T-helper 1 cell treated with Interleukin-12 subunit alpha and Interleukin-12 subunit beta and Interleukin-4 antibody, amounts not matched to agents 30 ng/mL and 1 ng/mL, for 36 hours (primary cell): Measurements from ENCODE around the gene SLC6A6. TPM values are rescaled to one million over a fixed set of nuclear protein-coding genes. Genes with fewer than 3 reads are reported as not detected.

ENCODE experiments used
- intact Hi-C: fragments of 100-400 bp; cut with micrococcal nuclease; formaldehyde crosslinking; loops from one replicate; pipeline ENCODE4 v1.15.1; 2024
- total RNA-seq: library from RNA; stranded (reverse); gene quantifications from 2 replicates; pipeline ENCODE4 v1.2.3, GENCODE V29; 2022

The SLC6A6 gene
- total RNA-seq, 1 donor from 2014 or later = 43.3 TPM

DNA sequence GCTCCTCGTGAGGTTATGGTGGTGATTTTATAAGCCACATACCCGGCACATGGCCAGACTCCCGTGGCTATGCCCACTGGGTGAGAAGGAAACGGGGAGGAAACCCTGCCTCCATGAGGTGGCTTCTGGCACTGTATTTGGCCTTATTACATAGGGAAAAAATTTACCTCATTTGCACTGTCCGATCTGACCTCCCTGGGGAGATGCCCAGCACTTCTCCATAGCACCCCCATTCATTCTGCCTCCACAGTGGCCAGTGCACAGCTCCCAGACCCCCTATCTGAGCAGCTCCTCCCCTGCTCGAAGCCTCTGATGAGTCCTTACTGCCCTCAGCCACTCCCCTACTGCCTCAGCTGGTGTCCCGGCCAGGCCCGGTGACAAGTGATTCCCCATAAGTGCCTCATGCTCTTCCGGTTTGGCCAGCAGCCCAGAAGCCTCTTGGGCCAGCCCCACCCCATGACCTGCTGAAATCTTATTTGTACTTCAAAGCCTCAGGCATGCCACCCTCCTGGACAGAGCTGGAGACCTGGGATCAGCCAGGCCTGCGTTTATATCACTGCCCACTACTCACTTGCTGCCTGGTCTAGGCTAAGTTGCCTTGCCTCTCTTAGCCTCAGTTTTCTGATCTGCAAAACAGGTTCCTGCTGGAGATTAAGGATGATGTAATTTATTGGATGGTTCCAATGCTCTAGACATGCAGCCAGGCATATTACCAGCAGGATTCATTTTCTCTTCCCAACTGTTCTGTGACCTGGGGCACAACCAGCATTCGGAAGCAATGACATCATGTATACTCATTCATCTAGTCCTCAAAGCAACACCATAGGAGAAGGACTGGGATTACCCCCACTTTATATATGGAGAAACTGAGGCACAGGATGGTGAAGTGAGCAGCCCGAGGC is 30.6 kb upstream of the SLC6A6 start:
- intact Hi-C loops = no loop called here

DNA sequence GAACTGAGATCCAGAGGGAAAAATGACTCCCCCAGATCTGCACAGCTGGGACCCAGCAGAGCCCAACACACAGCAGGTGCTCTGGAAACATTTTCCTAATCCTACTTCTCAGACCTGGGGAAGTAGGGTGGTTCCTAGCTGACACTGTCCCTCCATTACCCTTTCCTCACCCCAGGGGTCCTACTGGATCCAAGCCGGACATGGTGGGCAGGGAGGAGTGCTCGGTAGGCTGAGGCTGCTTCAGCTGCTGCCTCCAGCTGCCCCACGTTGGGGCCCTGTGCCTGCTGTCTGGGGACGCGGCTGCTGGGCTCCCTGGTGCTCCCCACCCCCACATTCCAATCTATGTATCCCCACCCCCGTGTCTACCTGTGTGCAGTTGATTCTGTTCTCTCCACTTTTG is 29.8 kb upstream of the SLC6A6 start:
- intact Hi-C loops = no loop called here

DNA sequence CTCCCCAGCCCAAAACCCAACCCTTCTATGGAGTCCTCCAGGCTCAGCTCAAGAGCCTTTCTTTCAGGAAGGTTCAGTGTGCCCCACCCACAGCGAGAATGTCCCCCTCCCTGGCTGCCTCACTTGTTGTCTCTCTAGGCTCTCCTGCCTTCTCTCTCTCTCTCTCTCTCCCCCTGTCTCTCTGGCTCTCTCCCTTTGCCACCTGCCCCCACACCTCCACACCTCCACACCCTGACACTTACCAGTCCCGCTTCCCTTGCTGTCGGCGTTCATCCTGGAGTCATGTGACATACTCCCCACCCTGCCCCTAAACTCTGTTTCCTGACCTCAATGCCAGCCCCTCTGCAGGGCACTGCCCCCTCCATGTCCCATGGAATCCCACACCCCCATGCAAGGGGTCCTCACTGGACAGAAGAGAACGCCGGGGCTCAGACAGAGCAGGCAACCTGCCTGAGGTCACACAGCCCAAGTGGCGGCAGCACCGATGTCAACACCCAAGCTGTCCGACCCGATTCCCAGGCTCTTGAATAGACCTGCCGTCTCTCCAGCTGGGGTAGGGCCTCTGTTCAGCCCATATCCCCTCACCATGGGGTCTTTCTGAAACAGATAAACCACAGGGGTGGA is 28.5 kb upstream of the SLC6A6 start:
- intact Hi-C loops = no loop called here

DNA sequence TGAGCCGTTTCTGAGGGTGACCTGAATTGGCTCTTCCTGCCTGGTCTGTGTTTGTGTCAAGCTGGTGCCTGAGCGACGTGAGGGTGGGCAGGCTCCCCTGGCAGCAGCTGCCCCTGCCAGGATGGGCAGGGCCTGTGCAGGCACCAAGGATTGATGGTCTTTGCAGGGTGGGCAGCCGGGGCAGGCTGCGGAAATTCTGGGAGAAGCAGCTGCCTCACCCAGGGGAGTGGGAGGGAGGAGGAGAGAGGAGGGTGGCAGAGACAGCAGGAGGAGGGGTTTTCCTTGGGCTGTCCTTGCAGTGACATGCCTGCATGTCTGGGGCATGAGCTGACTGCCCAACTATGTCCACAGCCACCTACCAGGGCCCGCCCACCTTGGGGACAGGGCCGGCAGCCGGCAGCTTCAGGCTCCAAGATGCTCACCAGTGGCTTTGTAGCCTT is 27.9 kb upstream of the SLC6A6 start:
- intact Hi-C loops = no loop called here

DNA sequence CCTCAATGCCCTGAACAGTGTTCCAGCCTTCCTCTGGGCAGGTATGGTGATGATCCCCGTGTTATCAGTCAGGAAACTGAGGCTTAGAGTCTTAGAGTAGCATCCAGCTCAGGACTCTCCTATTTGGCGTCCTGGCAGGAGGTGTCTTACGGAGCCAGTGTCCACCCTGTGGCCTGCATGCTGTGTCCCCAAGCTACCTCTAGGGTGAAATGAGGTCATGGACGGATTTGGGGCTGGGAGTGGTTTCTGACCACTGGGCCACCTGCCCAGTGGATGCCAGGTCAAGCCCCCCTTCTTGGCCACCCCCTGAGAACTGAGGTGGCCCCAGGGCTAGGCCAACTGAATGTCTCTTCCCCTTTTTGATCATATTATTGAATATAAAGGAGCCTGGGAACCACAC is 27.2 kb upstream of the SLC6A6 start:
- intact Hi-C loops = loop anchor here (5.0 kb wide), 1 partner anchor 478 kb away; no protein-coding TSS in a partner anchor

DNA sequence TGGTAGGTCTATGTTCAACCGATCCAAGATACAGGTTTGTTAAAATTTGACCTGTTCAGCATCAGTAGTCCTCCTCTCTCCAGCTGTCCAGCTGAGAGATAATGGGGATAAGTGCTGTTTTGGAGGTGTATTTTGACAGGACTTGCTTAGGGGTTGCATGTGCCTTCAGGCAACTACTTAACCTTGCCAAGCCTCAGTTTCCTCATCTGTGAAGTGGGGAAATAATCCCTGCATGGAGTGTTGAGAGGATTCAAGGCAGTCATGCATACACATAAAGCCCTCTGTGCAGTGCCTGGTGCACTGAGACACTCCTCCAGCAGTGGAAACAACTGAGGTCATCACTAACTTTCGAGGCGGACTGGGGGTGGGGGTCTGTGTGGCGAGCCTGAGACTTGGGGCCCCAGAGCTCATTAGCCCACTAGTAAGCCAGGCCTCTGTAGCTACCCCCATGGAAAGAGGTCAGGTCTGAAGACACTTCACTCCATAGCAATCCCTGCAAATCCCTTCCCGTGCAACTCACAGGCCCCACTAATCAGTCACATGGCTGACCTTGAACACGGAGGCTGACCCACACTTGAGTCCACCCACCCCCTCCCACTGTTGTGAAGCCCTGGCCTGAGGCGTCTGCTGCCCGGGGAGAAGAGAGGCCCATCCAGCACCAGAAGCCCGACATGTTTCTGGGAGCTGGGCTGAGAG is 25.9 kb upstream of the SLC6A6 start:
- intact Hi-C loops = loop anchor here (1.0 to 5.0 kb wide), 2 partner anchors 26 to 479 kb away; partner anchors contain the start of gene SLC6A6

DNA sequence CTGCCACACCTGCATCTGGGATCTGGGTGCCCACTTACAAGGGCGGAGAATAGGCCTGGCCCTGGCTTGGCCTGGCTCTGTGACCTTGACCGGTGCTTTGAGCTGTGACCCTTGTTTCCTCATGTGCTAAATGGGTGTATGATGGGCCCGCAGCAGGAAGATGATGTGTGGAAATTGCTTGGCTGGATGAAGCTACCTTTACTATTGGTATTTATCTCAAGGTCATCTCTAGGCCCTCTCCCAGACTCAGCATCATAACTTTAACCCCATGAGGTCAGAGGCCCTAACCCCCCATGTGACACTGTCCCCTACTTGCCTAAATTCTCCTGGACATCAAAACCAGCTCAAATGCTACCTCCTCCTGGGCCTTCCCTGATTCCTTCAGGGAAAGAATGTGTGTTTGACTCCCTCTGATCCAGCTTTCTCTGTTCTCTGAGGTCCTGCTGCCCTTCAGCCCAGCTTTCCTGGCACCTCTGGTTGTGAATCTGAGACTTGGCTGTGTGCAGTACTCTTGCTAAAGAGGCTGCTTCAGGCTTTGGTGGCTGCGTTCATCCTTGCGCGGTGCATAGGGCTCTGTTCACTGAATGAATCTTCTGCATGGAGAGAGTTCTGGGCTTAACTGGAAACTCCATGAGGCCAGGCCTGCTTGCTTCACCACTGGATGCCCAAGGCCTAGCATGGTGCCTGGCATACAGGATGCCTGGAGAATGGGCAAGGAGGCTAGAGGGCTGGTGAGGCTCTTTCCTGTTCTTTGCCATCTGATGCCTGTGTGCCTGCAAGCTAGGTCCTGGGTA is 25.2 kb upstream of the SLC6A6 start:
- intact Hi-C loops = loop anchor here (1.0 to 5.0 kb wide), 2 partner anchors 25 to 480 kb away; partner anchors contain the start of gene SLC6A6

DNA sequence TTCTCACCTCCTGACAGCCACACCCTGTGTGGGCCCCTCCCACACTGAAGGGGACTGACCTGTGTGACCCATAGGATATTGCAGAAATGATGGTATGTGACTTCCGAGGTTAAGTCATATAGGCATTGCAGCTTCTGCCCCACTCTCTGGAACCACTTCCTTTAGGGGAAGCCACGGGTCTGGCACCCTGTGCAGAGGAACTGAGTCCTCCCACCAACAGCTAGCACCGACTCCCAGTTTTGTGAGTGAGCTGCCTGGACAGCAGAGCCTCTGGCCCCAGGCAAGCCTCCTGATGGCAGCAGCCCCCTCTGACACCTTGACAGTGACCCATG is 24.6 kb upstream of the SLC6A6 start:
- intact Hi-C loops = loop anchor here (1.0 to 5.0 kb wide), 2 partner anchors 24 to 481 kb away; partner anchors contain the start of gene SLC6A6

DNA sequence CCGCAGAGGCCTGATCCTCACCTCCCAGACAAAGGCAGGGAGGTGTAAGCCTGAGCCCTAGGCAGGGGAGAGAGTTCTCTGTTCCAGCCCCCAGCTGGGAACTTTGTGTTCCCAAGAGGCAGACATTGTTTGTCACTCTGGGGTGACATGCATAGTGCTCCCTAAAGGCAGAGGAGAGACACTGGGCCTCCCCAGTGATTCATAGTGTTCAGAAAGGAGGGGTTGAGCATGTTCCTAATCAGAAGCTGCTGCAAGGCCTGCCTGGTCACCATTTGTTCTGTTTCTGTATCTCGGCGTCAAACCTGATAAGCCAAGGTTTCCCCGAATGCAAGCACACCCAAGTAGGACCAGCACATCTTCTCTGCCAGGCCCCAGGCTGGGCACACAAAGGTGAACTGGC is 24.0 kb upstream of the SLC6A6 start:
- intact Hi-C loops = loop anchor here (5.0 kb wide), 1 partner anchor 481 kb away; no protein-coding TSS in a partner anchor

DNA sequence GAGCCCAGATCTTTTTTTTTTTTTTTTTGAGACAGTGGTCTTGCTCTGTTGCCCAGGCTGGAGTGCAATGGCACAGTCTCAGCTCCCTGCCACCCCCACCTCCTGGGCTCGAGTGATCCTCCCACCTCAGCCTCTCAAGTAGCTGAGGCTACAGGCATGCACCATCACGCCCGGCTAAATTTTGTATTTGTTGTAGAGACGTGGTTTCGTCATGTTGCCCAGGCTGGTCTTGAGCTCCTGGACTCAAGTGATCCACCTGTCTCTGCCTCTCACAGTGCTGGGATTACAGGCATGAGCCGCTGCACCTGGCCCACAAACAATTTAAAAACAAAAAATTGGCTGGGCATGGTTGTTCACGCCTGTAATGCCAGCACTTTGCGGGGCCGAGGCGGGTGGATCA is 22.6 kb upstream of the SLC6A6 start:
- intact Hi-C loops = loop anchor here (5.0 kb wide), 1 partner anchor 483 kb away; no protein-coding TSS in a partner anchor

DNA sequence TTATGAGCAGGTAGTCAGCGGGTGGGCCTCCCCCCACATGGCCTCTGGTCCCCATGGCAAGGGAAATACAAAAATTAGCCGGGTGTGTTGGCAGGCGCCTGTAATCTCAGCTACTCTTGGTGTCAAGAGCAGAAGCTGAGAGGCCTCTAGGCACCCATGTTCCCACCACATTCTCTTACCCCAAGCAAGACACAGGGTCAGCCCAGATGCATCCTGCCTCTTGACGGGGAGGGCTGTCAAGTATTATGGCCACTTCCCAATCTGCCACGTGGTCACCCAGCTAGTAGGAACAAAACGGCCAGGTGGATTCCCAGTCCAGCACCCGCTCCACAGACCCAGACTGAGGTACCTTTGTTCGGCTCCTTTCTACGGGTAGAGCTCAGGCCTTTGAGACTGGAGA is 16.2 kb upstream of the SLC6A6 start:
- intact Hi-C loops = no loop called here

DNA sequence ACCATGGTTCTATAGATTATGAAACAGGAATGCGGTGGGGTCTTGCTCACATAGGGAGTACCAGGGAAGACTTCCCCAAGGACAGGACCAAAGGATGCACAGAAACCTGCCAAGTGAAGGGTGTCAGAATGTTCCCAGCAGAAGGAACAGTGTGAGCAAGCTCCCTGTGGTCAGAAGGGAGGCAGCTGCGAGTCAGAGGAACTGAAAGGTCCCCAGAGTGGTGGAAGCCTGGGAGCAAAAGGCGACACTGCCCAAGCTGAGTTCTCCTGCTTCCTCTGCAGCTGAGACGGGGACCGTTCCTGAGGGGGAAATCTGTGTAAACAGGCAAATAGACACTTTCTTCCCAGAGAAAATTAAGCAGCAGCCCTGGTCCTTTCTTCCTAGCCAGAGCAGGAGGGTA is 14.2 kb upstream of the SLC6A6 start:
- intact Hi-C loops = no loop called here

DNA sequence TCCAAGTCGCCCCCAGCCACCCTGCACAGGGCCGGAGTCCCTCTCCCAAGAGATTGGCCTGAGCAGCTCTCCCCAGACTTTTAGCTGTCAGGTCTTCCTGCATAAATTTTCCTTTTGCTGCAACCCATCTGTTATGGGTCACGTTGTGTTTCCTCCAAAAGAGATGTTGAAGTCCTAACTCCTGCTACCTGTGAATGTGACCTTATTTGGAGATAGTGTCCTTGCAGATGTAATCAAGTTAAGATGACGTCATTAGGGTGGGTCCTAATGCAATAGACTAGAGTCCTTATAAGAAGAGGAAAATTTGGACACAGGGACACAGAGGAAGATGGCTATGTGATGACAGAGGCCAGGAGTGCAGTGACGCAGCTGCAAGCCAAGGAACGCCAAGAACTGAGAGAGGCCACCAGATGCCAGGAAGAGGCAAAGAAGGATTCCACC is 13.2 kb upstream of the SLC6A6 start:
- intact Hi-C loops = no loop called here

DNA sequence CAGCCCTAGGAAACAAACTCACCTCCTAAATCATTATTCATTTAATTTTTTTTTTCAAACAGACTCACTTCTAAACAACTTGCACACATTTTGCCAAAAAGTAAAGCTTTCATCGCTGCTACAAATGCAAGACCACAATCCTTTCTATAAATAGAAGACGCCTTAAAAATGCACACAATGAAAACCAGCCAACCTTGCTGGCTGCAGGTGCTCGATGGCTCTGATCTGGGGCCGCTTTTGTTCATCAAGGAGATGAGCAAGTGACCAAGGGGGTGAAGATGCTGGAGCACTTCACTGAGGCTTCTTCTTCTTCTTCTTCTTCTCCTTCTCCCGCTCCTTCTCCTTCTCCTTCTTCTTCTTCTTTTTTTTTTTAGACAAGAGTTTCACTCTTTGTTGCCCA is 12.7 kb upstream of the SLC6A6 start:
- intact Hi-C loops = no loop called here

DNA sequence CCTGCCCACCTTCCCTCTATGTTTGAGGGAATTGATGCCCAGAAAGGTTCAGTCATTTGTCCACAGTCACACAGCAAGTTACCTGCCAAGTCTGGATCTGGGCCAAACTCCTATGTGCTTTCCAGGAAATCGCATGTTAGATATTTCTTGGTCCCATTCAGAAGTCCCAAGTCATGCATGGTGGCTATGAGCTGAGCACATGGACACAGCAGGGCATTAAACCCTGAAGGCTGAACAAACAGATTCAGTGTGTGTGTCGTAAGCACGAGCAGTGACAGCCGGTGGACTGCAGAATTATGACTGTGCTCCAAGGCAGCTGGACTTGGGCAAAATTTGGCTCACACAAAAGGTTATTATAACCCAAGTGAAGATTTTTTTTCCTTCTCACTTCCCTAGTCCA is 11.4 kb upstream of the SLC6A6 start:
- intact Hi-C loops = no loop called here

DNA sequence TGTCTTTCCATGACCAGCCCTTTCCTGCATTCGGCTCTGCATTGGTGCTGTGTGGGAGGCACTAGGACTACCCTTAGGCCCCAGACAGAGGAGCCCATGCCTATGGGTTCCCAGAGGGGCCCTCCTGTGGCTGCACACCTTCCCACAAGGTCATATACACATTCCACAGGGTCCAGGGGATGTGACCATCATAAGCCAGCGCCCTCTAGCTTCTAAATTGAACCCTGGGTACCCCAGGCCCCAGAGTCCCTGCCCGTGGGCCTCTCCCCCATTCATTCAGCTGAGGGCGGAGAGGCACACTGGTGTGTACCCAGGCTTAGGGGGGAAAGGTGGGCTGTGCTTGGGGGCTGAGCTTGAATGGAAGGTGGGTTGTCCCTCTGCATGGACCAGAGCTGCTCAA is 10.2 kb upstream of the SLC6A6 start:
- intact Hi-C loops = no loop called here

DNA sequence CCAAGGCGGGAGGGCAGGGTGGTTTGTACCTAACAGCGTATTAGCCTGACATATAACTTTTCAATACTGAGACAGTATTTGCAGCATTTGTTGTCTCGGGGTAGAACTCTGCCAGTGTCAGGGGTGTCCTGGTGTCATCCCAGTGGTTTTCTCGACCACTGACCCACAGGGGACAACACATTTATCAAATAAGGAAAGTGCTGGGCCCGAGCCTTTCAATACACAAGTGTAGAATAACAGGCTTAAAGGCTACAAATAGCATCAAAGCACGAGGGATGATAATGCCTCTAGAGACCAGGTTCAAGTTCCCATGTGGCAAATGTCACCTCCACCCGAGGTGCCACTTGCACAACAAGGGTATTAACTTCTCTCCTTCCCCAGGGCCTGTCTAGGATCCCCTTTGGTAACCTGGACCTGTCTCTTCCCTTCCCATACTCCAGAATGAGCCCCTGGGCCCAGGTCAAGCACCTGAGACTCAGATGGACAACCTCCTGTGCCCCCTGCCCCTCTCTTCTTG is 9.5 kb upstream of the SLC6A6 start:
- intact Hi-C loops = no loop called here

DNA sequence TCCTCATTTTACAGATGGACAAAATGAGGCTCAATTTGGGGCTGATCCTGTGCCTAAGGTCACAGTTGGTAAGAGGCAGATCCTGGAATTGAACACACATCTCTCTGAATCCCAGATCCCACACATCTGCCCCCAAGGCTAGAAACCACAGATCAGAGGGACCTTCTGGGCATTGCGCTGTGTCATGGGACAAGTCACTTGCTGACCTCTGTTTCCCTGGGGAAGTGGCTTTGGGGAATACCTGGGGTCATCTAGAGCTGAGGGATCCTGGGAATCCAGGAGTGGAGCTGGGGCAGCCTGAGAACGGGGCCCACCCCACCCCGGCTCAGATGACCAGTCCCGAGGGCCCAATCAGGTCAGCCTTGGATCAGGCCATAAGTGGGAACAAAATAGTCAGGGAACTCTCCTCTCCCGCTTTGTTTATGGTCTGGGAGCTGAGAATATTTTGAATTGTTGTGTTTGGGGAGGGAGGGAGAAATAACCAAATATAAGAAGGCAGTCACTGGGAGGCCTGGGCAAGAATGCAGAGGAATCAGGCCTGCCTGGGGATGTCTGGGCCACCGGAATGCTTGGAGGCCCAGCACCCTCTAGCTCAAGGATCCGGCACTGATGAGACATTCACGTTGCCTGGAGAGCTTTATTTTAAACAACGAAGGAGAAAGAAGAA is 8.8 kb upstream of the SLC6A6 start:
- intact Hi-C loops = no loop called here

DNA sequence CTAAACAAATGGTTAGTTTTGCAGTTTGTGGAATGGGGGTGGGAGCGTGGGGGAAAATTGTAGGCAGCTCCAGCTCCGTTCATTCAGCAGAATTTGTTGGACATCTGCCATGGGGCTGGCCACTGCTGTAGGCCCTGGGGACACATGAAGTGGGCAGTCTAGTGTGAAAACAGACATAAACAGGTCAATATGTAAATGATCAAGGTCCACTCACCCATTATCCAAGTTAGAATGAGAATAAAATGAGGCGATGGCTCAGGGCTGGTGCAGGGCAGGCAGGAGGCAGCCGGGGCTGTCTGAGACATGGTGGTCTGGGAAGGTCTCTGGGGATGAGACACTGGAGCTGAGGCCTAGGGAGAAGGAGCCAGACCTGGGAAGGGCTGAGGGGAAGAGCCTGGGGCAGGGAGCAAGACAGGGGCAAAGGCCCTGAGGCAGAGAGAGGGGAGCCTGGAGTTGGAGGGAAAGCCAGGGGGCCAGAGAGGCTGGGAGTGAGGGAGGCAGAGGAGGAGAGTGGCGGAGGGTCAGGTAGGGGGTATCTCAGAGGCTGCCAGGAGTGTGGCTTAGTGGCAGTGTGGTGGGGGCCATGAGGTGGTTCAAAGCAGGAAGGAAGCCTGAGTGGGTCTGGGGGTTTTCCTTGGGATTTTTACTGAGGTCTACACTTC is 6.2 kb upstream of the SLC6A6 start:
- intact Hi-C loops = no loop called here

DNA sequence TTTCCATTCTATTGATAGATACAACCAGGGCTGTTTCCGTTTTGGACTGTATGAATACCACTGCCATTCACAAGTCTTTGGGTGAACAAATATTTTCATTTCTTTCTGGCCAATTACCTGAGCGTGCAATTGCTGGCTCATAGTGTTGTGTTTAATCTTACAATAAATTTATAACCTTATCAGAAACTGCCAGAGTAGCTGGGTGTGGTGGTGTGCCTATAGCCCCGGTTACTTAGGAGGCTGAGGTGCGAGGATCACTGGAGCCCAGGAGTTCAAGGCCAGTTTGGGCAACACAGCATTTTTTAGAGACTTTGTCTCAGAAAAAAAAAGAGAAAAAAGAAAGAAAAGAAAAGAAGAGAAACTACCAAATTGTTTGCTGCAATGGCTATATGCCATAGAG is 5.4 kb upstream of the SLC6A6 start:
- intact Hi-C loops = no loop called here
